ENCODE results near the gene SFT2D2. TPM values are rescaled to one million over a fixed set of nuclear protein-coding genes. Genes with fewer than 3 reads are reported as not detected.

SFT2D2 gene
- total and polyA plus RNA-seq, 2 of the 8 experiments (the other 6 are each of a cell fraction or from before 2014, with no cell fraction given): 9.0 to 29.0 TPM

- no peak for TF ChIP-seq CHD7 (IDR thresholded peaks at IDR 0.05; ENCODE audit: insufficient replicate concordance, low read length)
- TF ChIP-seq TCF12 (IDR thresholded peaks at IDR 0.05; ENCODE audit: low read depth, low read length): no peak
Observed at GRCh38 chr1:168297019-168297730, 71.4 kb downstream of the SFT2D2 start (continued).

Measured in H1 (cell line).